A549 (cell line): ENCODE data around the gene RIMKLA. TPM values are rescaled to one million over a fixed set of nuclear protein-coding genes. Genes with fewer than 3 reads are reported as not detected.

Experiments used
- ATAC-seq, 2 experiments: fragments of 200-7000 bp in 1 of 2; fragments of >200 bp in 1 of 2; cut with Nextera tagmentation in 1 of 2; cut with Tn5 transposase in 1 of 2; 3 replicates each; pipeline versions ENCODE4 v1.8.0 to v1.9.1; 2018 to 2020; ENCODE audit warnings: mild to moderate bottlenecking in 1 of 2, moderate library complexity in 1 of 2
- CTCF ChIA-PET: fragments of 300-600 bp; sonication (Branson Sonifier 250); formaldehyde crosslinking; extraction: SDS; loops from one replicate; lab custom pipeline; 2021; ENCODE audit warnings: antibody characterized with exemption, inconsistent platforms; lab: Yijun Ruan, JAX
- POLR2A ChIA-PET: fragments of 350-600 bp; formaldehyde crosslinking; extraction: SDS; loops from one replicate; lab custom pipeline; 2021; ENCODE audit warnings: antibody characterized with exemption, inconsistent platforms; lab: Yijun Ruan, JAX
- DNase-seq, 2 experiments: peaks; one replicate each; pipeline versions ENCODE4 v3.0.0 to v3.0.0-alpha.2; 2011 to 2016; ENCODE audit warnings: low read depth in 1 of 2, low spot score in 1 of 2
- FAIRE-seq: peaks from 2 replicates; lab custom pipeline; 2011; peaks lifted over from hg19 to GRCh38; lab: Jason Lieb, UNC
- H3K27ac ChIP-seq, 2 experiments: fragments of >200 bp; sonication (Bioruptor Twin); formaldehyde crosslinking; 3 replicates each; pipeline ENCODE4 v1.5.1; 2016 to 2017
- H3K4me1 ChIP-seq: fragments of >200 bp; sonication (Bioruptor Twin); formaldehyde crosslinking; 3 replicates; pipeline ENCODE4 v1.6.1; 2016
- H3K4me2 ChIP-seq: fragments of >200 bp; sonication (Bioruptor Twin); formaldehyde crosslinking; 3 replicates; pipeline ENCODE4 v1.6.1; 2016
- H3K4me3 ChIP-seq: fragments of >200 bp; sonication (Bioruptor Twin); formaldehyde crosslinking; 3 replicates; pipeline ENCODE4 v1.5.1; 2016
- H3K9me3 ChIP-seq: fragments of >200 bp; sonication (Bioruptor Twin); formaldehyde crosslinking; 3 replicates; pipeline ENCODE4 v1.6.1; 2016
- BHLHE40 ChIP-seq: IDR thresholded peaks from 2 replicates; pipeline ENCODE4 v1.6.1; 2012; ENCODE audit warnings: low read depth, low read length, inconsistent platforms
- CBX8 ChIP-seq: fragments of 200-600 bp; sonication (generic); IDR thresholded peaks from 2 replicates; pipeline ENCODE4 v1.6.1; 2016
- CEBPB ChIP-seq, 2 experiments: fragments of >200 bp in 1 of 2; sonication (Bioruptor Twin) in 1 of 2; formaldehyde crosslinking in 1 of 2; IDR thresholded peaks; 2 replicates each; pipeline ENCODE4 v1.6.1; 2012 to 2016
- CHD4 ChIP-seq: fragments of 200-600 bp; sonication (generic); IDR thresholded peaks from 2 replicates; pipeline ENCODE4 v1.6.1; 2016; ENCODE audit warnings: antibody characterized with exemption, mild to moderate bottlenecking, borderline replicate concordance
- EP300 ChIP-seq, 2 experiments: fragments of >200 bp; sonication (Bioruptor Twin); formaldehyde crosslinking; IDR thresholded peaks; 2 replicates in 1 of 2; 3 replicates in 1 of 2; pipeline ENCODE4 v1.6.1; 2016 to 2017
- GATA3 ChIP-seq: IDR thresholded peaks from 2 replicates; pipeline ENCODE4 v1.6.1; 2012; ENCODE audit warnings: borderline replicate concordance
- HOXA7 ChIP-seq: fragments of 250-450 bp; sonication (Bioruptor Pico); IDR thresholded peaks from 2 replicates; pipeline ENCODE4 v1.5.0; 2020; ENCODE audit warnings: mild to moderate bottlenecking, moderate library complexity
- HOXB13 ChIP-seq: fragments of 250-450 bp; sonication (Bioruptor Pico); IDR thresholded peaks from 2 replicates; pipeline ENCODE4 v1.5.0; 2020; ENCODE audit warnings: low read depth, mild to moderate bottlenecking, moderate library complexity
- JUN ChIP-seq, 2 experiments: fragments of >200 bp; sonication (Bioruptor Twin); formaldehyde crosslinking; IDR thresholded peaks; 2 replicates in 1 of 2; 3 replicates in 1 of 2; pipeline ENCODE4 v1.6.1; 2016 to 2017
- KDM5A ChIP-seq: fragments of 200-600 bp; sonication (generic); IDR thresholded peaks from 2 replicates; pipeline ENCODE4 v1.6.1; 2016; ENCODE audit warnings: antibody characterized with exemption, mild to moderate bottlenecking
- MAFK ChIP-seq: fragments of 450-650 bp; IDR thresholded peaks from 2 replicates; pipeline ENCODE4 v1.6.1; 2014; ENCODE audit not compliant: partially characterized antibody
- MAZ ChIP-seq: fragments of 150-350 bp; IDR thresholded peaks from 2 replicates; pipeline ENCODE4 v1.6.1; 2014; ENCODE audit warnings: antibody characterized with exemption, low read depth, low read length, borderline replicate concordance
- MYC ChIP-seq: IDR thresholded peaks from 2 replicates; pipeline ENCODE4 v1.6.1; 2012; ENCODE audit warnings: mild to moderate bottlenecking, inconsistent platforms, low read length, improper control_type of control experiment, borderline replicate concordance
- NPAS2 ChIP-seq: fragments of 250-450 bp; sonication (Bioruptor Pico); IDR thresholded peaks from 2 replicates; pipeline ENCODE4 v1.8.0; 2022; ENCODE audit warnings: mild to moderate bottlenecking, moderate library complexity, borderline replicate concordance
- NR3C1 ChIP-seq: fragments of >200 bp; sonication (Bioruptor Twin); formaldehyde crosslinking; IDR thresholded peaks from 3 replicates; pipeline ENCODE4 v1.6.1; 2017
- POLR2A ChIP-seq: IDR thresholded peaks from 2 replicates; pipeline ENCODE4 v1.6.1; 2012; ENCODE audit warnings: mild to moderate bottlenecking, low read length
- POLR2AphosphoS2 ChIP-seq: conservative IDR thresholded peaks from 2 replicates; pipeline ENCODE4 v1.6.1; 2012; ENCODE audit warnings: low read length, improper control_type of control experiment, inconsistent platforms
- RAD21 ChIP-seq, 2 experiments: fragments of >200 bp in 1 of 2; sonication (Bioruptor Twin) in 1 of 2; formaldehyde crosslinking in 1 of 2; IDR thresholded peaks in 1 of 2; conservative IDR thresholded peaks in 1 of 2; 2 replicates in 1 of 2; 3 replicates in 1 of 2; pipeline ENCODE4 v1.6.1; 2012 to 2018; ENCODE audit warnings: inconsistent platforms in 1 of 2
- RARB ChIP-seq: fragments of 250-450 bp; sonication (Bioruptor Pico); IDR thresholded peaks from 2 replicates; pipeline ENCODE4 v1.8.0; 2021; ENCODE audit warnings: mild to moderate bottlenecking, moderate library complexity
- RCOR1 ChIP-seq: fragments of 150-350 bp; IDR thresholded peaks from 2 replicates; pipeline ENCODE4 v1.6.1; 2014; ENCODE audit warnings: antibody characterized with exemption, low read length, low read depth
- TP53 ChIP-seq: fragments of 250-450 bp; sonication (Bioruptor Pico); IDR thresholded peaks from 2 replicates; pipeline ENCODE4 v1.5.0; 2021; ENCODE audit warnings: mild to moderate bottlenecking, moderate library complexity
- ZC3H11A ChIP-seq: fragments of 450-650 bp; IDR thresholded peaks from 2 replicates; pipeline ENCODE4 v1.6.1; 2014; ENCODE audit warnings: antibody characterized with exemption, mild to moderate bottlenecking
- ZSCAN20 ChIP-seq: fragments of 250-450 bp; sonication (Bioruptor Pico); IDR thresholded peaks from 2 replicates; pipeline ENCODE4 v1.8.0; 2022; ENCODE audit warnings: mild to moderate bottlenecking, moderate library complexity
- WGBS: methylation state at CpG from one replicate; pipeline ENCODE4 v1.1.6; 2017; ENCODE audit errors: missing lambda C conversion rate; 5-methylcytosine and 5-hydroxymethylcytosine counted together
- polyA plus RNA-seq, 4 experiments: library from polyadenylated mRNA; depleted of rRNA in 3 of 4; stranded (reverse); fragments of >200 nt; fragmentation: RNase III in 1 of 4; extraction: RNeasy Plus Mini Kit Qiagen cat#74134 plus additional on column Dnase treatment in 1 of 4; gene quantifications; 2 replicates in 3 of 4; 3 replicates in 1 of 4; pipeline ENCODE4 v1.2.3, GENCODE V29; 2011 to 2017
- TF ChIP-seq, protein P1 (sequence below): fragments of >200 bp; sonication (Bioruptor Twin); formaldehyde crosslinking; IDR thresholded peaks from 3 replicates; pipeline ENCODE4 v1.6.1; 2016
- TF ChIP-seq, protein P2 (sequence below): fragments of 150-350 bp; IDR thresholded peaks from 2 replicates; pipeline ENCODE4 v1.6.1; 2014; ENCODE audit warnings: low read depth, mild to moderate bottlenecking, low read length
- TF ChIP-seq, protein P3 (sequence below): IDR thresholded peaks from 2 replicates; pipeline ENCODE4 v1.6.1; 2012; ENCODE audit warnings: low read depth, borderline replicate concordance
- TF ChIP-seq, protein P4 (sequence below): fragments of 450-650 bp; IDR thresholded peaks from 2 replicates; pipeline ENCODE4 v1.6.1; 2014; ENCODE audit warnings: antibody characterized with exemption
- TF ChIP-seq, protein P5 (sequence below): IDR thresholded peaks from 2 replicates; pipeline ENCODE4 v1.6.1; 2012

RIMKLA gene
- polyA plus RNA-seq, 2 of the 4 experiments (the other 2 are of a cell fraction) = 0.35 to 1.7 TPM

DNA sequence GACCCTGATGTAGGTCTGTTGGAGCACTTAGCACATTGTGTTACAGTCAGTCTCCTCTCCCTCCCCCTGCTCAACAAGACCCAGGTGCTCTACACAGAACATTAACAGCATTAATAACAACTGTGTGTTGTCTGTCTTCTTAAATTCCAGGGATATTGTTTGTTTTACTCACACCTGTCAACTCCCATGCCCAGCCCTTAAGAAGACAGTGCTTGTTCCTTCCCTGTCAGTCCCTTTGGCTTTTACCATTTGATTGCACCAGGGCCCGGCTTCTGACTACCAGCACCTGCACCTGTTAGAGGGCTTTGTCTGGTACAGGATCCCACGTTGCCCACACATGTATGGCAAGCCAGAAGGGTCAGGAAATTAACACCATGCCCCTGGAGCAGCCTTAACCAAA is 11.7 kb downstream of the RIMKLA start:
- Histone ChIP-seq H3K4me1 (peaks cover 7% of the 10 kb centered on the region; the same call in 1 of the 3 replicates), H3K4me2 (no peak overlapping the region), H3K27ac (no peak overlapping the region), H3K9me3 (no peaks in the 10 kb centered on the region), H3K4me3 (no peak overlapping the region)
- ChIA-PET POLR2A (no interaction called here), CTCF (interaction anchor here (1.0 kb wide), 1 partner anchor 215 kb away, joined by 3 read pairs; no protein-coding TSS in a partner anchor)
- no peak for ATAC-seq
- no peak for TF ChIP-seq JUN (IDR thresholded peaks at IDR 0.05)
- TF ChIP-seq, protein P1, sequence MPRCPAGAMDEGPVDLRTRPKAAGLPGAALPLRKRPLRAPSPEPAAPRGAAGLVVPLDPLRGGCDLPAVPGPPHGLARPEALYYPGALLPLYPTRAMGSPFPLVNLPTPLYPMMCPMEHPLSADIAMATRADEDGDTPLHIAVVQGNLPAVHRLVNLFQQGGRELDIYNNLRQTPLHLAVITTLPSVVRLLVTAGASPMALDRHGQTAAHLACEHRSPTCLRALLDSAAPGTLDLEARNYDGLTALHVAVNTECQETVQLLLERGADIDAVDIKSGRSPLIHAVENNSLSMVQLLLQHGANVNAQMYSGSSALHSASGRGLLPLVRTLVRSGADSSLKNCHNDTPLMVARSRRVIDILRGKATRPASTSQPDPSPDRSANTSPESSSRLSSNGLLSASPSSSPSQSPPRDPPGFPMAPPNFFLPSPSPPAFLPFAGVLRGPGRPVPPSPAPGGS = no peak
- TF ChIP-seq POLR2AphosphoS2 = no peak
- no peak for TF ChIP-seq EP300 (IDR thresholded peaks at IDR 0.05)
- no peak for TF ChIP-seq CBX8
- TF ChIP-seq, protein P2, sequence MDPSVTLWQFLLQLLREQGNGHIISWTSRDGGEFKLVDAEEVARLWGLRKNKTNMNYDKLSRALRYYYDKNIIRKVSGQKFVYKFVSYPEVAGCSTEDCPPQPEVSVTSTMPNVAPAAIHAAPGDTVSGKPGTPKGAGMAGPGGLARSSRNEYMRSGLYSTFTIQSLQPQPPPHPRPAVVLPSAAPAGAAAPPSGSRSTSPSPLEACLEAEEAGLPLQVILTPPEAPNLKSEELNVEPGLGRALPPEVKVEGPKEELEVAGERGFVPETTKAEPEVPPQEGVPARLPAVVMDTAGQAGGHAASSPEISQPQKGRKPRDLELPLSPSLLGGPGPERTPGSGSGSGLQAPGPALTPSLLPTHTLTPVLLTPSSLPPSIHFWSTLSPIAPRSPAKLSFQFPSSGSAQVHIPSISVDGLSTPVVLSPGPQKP = no peak
- no peak for TF ChIP-seq HOXB13 (CRISPR knock-in tag)
- TF ChIP-seq HOXA7 (CRISPR knock-in tag) = no peak
- no peak for TF ChIP-seq ZSCAN20 (CRISPR knock-in tag)
- no peak for TF ChIP-seq GATA3
- no peak for TF ChIP-seq NR3C1
- no peak for TF ChIP-seq POLR2A
- DNase-seq = no peak
- WGBS = 50% methylated on average over 2 of the region's 2 CpGs
- no peak for FAIRE-seq

DNA sequence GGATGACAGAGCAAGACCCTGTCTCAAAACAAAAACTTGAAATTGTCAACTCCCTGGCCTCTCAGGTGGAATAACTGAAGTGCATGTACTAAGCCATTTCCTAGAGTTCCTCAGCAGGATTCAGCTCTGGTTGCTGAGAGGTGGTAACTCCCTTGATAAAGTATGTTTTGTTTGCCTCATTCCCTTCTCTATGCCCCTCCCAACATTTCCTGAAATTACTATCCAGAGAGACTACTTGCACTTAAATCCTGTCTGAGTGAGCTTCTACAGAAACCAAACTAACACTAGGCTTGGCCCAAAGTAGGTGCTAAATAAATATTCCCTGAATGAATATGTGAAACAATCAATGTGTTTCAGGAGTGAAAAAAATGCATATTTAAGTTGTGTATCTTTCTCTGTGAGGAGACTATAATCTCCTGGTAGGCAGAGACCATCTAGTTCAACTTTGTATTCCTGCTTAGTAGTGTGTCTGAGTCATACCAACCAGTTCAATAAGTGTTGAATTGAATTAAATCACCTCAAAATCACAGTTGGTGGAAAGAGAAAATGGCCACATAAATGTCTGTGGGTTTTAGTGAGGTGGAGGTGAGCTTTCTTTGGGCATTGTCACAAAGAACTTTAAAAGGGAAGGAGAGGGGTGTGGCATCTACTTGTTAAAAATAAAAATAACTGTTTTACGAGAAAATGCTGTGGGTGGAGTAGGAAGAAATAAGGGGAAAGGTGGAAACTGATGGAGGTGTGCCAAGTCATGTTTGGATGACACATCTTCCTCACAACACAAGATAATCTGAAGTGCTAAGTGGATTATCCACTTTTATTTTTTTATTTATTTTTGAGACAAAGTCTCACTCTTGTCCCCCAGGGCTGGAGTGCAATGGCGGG is 12.6 kb downstream of the RIMKLA start:
- no peak for DNase-seq

DNA sequence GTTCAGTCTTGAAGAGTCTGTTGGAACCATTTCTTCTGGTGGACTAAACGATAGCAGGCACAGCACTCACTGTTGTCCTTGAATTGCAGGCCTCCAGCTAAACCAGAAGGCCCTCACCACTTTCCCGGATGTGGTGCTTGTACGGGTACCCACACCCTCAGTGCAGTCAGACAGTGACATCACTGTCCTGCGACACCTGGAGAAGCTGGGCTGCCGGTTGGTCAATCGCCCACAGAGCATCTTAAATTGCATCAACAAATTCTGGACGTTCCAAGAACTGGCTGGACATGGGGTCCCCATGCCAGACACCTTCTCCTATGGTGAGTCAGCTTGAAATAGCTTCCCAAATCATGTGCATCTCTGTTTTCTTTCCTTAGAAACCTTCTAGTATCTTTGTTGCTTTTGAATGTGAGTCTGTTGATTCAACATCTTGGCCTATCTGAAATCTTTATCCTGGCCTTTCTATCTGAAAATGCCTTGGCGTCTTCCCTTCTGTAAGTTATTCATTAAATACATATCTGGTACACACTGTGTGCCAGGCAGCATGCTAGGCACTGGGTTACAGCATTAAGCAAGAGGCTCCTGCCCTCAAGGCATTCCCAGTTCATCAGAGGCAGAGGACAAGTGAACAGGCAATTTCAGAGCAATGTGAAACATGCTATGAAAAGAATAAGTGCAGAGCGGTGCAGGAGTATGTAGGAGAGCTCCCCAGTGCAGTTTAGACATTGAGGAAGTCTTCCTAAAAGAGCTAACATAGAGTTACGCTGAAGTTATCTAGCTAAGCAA is 18.9 kb downstream of the RIMKLA start:
- H3K4me1 ChIP-seq = no peaks in the 10 kb centered on the region
- POLR2A ChIA-PET = no interaction called here
- no peak for DNase-seq
- no peak overlapping the region for H3K4me3 ChIP-seq
- WGBS = 71% methylated on average over 10 of the region's 10 CpGs
- TF ChIP-seq RAD21 (conservative IDR thresholded peaks at IDR 0.05 in 1 of 2, IDR thresholded peaks at IDR 0.05 in 1 of 2) = no peak
- no peak for TF ChIP-seq RCOR1
- no peak for TF ChIP-seq RARB (CRISPR knock-in tag)
- TF ChIP-seq, protein P3, sequence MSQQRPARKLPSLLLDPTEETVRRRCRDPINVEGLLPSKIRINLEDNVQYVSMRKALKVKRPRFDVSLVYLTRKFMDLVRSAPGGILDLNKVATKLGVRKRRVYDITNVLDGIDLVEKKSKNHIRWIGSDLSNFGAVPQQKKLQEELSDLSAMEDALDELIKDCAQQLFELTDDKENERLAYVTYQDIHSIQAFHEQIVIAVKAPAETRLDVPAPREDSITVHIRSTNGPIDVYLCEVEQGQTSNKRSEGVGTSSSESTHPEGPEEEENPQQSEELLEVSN = no peak
- no peak for TF ChIP-seq NPAS2
- no peak for TF ChIP-seq TP53 (CRISPR knock-in tag)
- no peak for TF ChIP-seq JUN (IDR thresholded peaks at IDR 0.05)
- TF ChIP-seq ZC3H11A = no peak
- TF ChIP-seq BHLHE40 = no peak
- no peak for TF ChIP-seq GATA3
- no peak for TF ChIP-seq EP300 (IDR thresholded peaks at IDR 0.05)
- TF ChIP-seq CEBPB (IDR thresholded peaks at IDR 0.05) = no peak
- TF ChIP-seq MYC = no peak
- TF ChIP-seq CHD4 = no peak
- no peak for TF ChIP-seq KDM5A
- TF ChIP-seq MAZ = no peak
- H3K4me2 ChIP-seq = no peak overlapping the region
- ATAC-seq = no peak
- CTCF ChIA-PET = no interaction called here
- no peak overlapping the region for H3K27ac ChIP-seq
- FAIRE-seq = no peak
- no peaks in the 10 kb centered on the region for H3K9me3 ChIP-seq

More for the DNA sequence above, 12.6 kb downstream of the RIMKLA start:
- CTCF ChIA-PET = no interaction called here
- H3K27ac ChIP-seq = no peak overlapping the region
- no peak for FAIRE-seq
- POLR2A ChIA-PET = no interaction called here
- no peak for ATAC-seq
- TF ChIP-seq, protein P4, sequence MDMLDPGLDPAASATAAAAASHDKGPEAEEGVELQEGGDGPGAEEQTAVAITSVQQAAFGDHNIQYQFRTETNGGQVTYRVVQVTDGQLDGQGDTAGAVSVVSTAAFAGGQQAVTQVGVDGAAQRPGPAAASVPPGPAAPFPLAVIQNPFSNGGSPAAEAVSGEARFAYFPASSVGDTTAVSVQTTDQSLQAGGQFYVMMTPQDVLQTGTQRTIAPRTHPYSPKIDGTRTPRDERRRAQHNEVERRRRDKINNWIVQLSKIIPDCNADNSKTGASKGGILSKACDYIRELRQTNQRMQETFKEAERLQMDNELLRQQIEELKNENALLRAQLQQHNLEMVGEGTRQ = no peak
- TF ChIP-seq MAFK = no peak
- TF ChIP-seq, protein P5, sequence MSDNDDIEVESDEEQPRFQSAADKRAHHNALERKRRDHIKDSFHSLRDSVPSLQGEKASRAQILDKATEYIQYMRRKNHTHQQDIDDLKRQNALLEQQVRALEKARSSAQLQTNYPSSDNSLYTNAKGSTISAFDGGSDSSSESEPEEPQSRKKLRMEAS = no peak
- no peak for TF ChIP-seq CEBPB (IDR thresholded peaks at IDR 0.05)
- TF ChIP-seq HOXA7 (CRISPR knock-in tag) = no peak
- TF ChIP-seq, all 56 proteins: peak for 0
- H3K4me1 ChIP-seq = peaks cover 7% of the 10 kb centered on the region; the same call in 1 of the 3 replicates
- H3K4me3 ChIP-seq = no peak overlapping the region
- 0 out of 3 replicates have a peak overlapping the region, but pooled peaks have one; percentile 23 for H3K4me2 ChIP-seq
- WGBS = 62% methylated on average over 2 of the region's 2 CpGs
- no peaks in the 10 kb centered on the region for H3K9me3 ChIP-seq
